H9 (cell line): ENCODE results near the gene COMMD4. TPM values are rescaled to one million over a fixed set of nuclear protein-coding genes. Genes with fewer than 3 reads are reported as not detected.
"Not testable (repeated sequence)": the region's sequence is repeated elsewhere in the genome, so short reads cannot be mapped to it uniquely, and the experiment has no call there.

Experiments
- DNase-seq: peaks from one replicate; pipeline ENCODE4 v3.0.0-alpha.2; 2017
- H2AFZ ChIP-seq: one replicate; pipeline ENCODE4 v1.6.1; 2013; ENCODE audit warnings: mild to moderate bottlenecking, low read length, control low read depth, moderate library complexity
- H2AK5ac ChIP-seq: 2 replicates; pipeline ENCODE4 v1.6.1; 2013; ENCODE audit warnings: low read length, control low read depth, mixed read lengths; ENCODE audit not compliant: insufficient read length
- H2BK120ac ChIP-seq: one replicate; pipeline ENCODE4 v1.6.1; 2013; ENCODE audit warnings: low read depth, mild to moderate bottlenecking, low read length, control low read depth, inconsistent platforms; ENCODE audit not compliant: poor library complexity, severe bottlenecking
- H2BK12ac ChIP-seq: 2 replicates; pipeline ENCODE4 v1.6.1; 2013; ENCODE audit warnings: low read length, control low read depth, mixed read lengths, low read depth; ENCODE audit not compliant: insufficient read length
- H2BK15ac ChIP-seq: 2 replicates; pipeline ENCODE4 v1.6.1; 2013; ENCODE audit warnings: low read depth, low read length, control low read depth
- H2BK20ac ChIP-seq: one replicate; pipeline ENCODE4 v1.6.1; 2013; ENCODE audit warnings: low read depth, mild to moderate bottlenecking, low read length, control low read depth, inconsistent platforms; ENCODE audit not compliant: poor library complexity, severe bottlenecking
- H2BK5ac ChIP-seq: 2 replicates; pipeline ENCODE4 v1.6.1; 2013; ENCODE audit warnings: low read length, control low read depth, mixed read lengths; ENCODE audit not compliant: insufficient read length
- H3K14ac ChIP-seq: 2 replicates; pipeline ENCODE4 v1.6.1; 2013; ENCODE audit warnings: low read length, control low read depth; ENCODE audit not compliant: insufficient read depth
- H3K18ac ChIP-seq: 2 replicates; pipeline ENCODE4 v1.6.1; 2013; ENCODE audit warnings: low read depth, mild to moderate bottlenecking, mixed read lengths, low read length, control low read depth; ENCODE audit not compliant: insufficient read length
- H3K23ac ChIP-seq: 2 replicates; pipeline ENCODE4 v1.6.1; 2013; ENCODE audit warnings: low read length, control low read depth, mixed read lengths, low read depth; ENCODE audit not compliant: insufficient read length
- H3K23me2 ChIP-seq: 2 replicates; pipeline ENCODE4 v1.6.1; 2013; ENCODE audit warnings: low read depth, mild to moderate bottlenecking, mixed read lengths, low read length, control low read depth; ENCODE audit not compliant: insufficient read length, poor library complexity, severe bottlenecking
- H3K27ac ChIP-seq: 2 replicates; pipeline ENCODE4 v1.5.1; 2013; ENCODE audit warnings: low read length, control low read depth, mixed read lengths, low read depth; ENCODE audit not compliant: insufficient read length
- H3K27me3 ChIP-seq: 2 replicates; pipeline ENCODE4 v1.6.1; 2013; ENCODE audit warnings: low read length, control low read depth, inconsistent platforms; ENCODE audit not compliant: insufficient read depth
- H3K4ac ChIP-seq: 2 replicates; pipeline ENCODE4 v1.6.1; 2013; ENCODE audit warnings: low read depth, mild to moderate bottlenecking, control low read depth, inconsistent platforms, low read length, moderate library complexity
- H3K4me1 ChIP-seq: 2 replicates; pipeline ENCODE4 v1.6.1; 2013; ENCODE audit warnings: low read length, control low read depth, inconsistent platforms; ENCODE audit not compliant: insufficient read depth
- H3K4me2 ChIP-seq: 2 replicates; pipeline ENCODE4 v1.6.1; 2013; ENCODE audit warnings: low read length, control low read depth, mixed read lengths; ENCODE audit not compliant: insufficient read length, insufficient read depth
- H3K56ac ChIP-seq: 2 replicates; pipeline ENCODE4 v1.6.1; 2013; ENCODE audit warnings: low read depth, mild to moderate bottlenecking, mixed read lengths, low read length, control low read depth; ENCODE audit not compliant: insufficient read length
- H3K79me1 ChIP-seq: 2 replicates; pipeline ENCODE4 v1.6.1; 2013; ENCODE audit warnings: low read depth, mild to moderate bottlenecking, moderate library complexity, low read length, control low read depth, inconsistent platforms; ENCODE audit not compliant: insufficient read depth, poor library complexity, severe bottlenecking
- H3K79me2 ChIP-seq: 2 replicates; pipeline ENCODE4 v1.6.1; 2013; ENCODE audit warnings: low read length, control low read depth, inconsistent platforms; ENCODE audit not compliant: insufficient read depth
- H3K9ac ChIP-seq: 2 replicates; pipeline ENCODE4 v1.6.1; 2013; ENCODE audit warnings: low read length, control low read depth, mixed read lengths; ENCODE audit not compliant: insufficient read length; ENCODE audit errors: extremely low read depth
- H3K9me3 ChIP-seq: one replicate; pipeline ENCODE4 v1.6.1; 2013; ENCODE audit warnings: low read depth, low read length, inconsistent platforms; ENCODE audit not compliant: control insufficient read depth
- H3T11ph ChIP-seq: one replicate; pipeline ENCODE4 v1.6.1; 2013; ENCODE audit warnings: mild to moderate bottlenecking, low read length, control low read depth, inconsistent platforms
- H4K20me1 ChIP-seq: one replicate; pipeline ENCODE4 v1.6.1; 2013; ENCODE audit not compliant: control insufficient read depth, insufficient read length, insufficient read depth
- H4K5ac ChIP-seq: 2 replicates; pipeline ENCODE4 v1.6.1; 2013; ENCODE audit warnings: low read depth, mild to moderate bottlenecking, mixed read lengths, low read length, control low read depth; ENCODE audit not compliant: insufficient read length
- H4K8ac ChIP-seq: replicated peaks from 2 replicates; pipeline ENCODE4 v1.6.1; 2013; ENCODE audit warnings: low read length, control low read depth, mixed read lengths, low read depth; ENCODE audit not compliant: insufficient read length
- H4K91ac ChIP-seq: 2 replicates; pipeline ENCODE4 v1.6.1; 2013; ENCODE audit warnings: low read depth, mild to moderate bottlenecking, moderate library complexity, mixed read lengths, low read length, control low read depth; ENCODE audit not compliant: insufficient read length
- H3K27ac Mint-ChIP-seq, 3 experiments: 2 replicates in 2 of 3; 3 replicates in 1 of 3; pipeline ENCODE4 v1.8.0; 2020 to 2021; ENCODE audit warnings: mixed read lengths in 3 of 3, mild to moderate bottlenecking in 1 of 3, moderate library complexity in 1 of 3
- H3K27me3 Mint-ChIP-seq: 2 replicates; pipeline ENCODE4 v1.8.0; 2021; ENCODE audit warnings: low read depth, mild to moderate bottlenecking, moderate library complexity, mixed read lengths
- H3K36me3 Mint-ChIP-seq, 3 experiments: 2 replicates in 2 of 3; 3 replicates in 1 of 3; pipeline ENCODE4 v1.8.0; 2020 to 2021; ENCODE audit warnings: low read depth in 3 of 3, mixed read lengths in 3 of 3; ENCODE audit not compliant: insufficient read depth in 1 of 3
- H3K4me1 Mint-ChIP-seq, 2 experiments: 2 replicates each; pipeline ENCODE4 v1.8.0; 2020; ENCODE audit warnings: mixed read lengths in 2 of 2
- H3K4me3 Mint-ChIP-seq, 2 experiments: 2 replicates in 1 of 2; 3 replicates in 1 of 2; pipeline ENCODE4 v1.8.0; 2020 to 2021; ENCODE audit warnings: mild to moderate bottlenecking in 2 of 2, mixed read lengths in 2 of 2, moderate library complexity in 1 of 2
- H3K9me3 Mint-ChIP-seq, 2 experiments: 2 replicates in 1 of 2; 3 replicates in 1 of 2; pipeline ENCODE4 v1.8.0; 2020; ENCODE audit warnings: mild to moderate bottlenecking in 2 of 2, mixed read lengths in 2 of 2, moderate library complexity in 1 of 2
- WGBS: extraction: QIAGEN DNeasy Blood & Tissue Kit; methylation state at CpG from one replicate; pipeline ENCODE4 v1.1.7; 2013; ENCODE audit warnings: missing lambda C conversion rate, low lambda C conversion rate, mixed read lengths; ENCODE audit not compliant: insufficient read length; ENCODE audit errors: extremely low coverage; 5-methylcytosine and 5-hydroxymethylcytosine counted together
- total RNA-seq: library from RNA; stranded (reverse); gene quantifications from 2 replicates; pipeline ENCODE4 v1.2.1, GENCODE V29; 2021

The COMMD4 gene
- total RNA-seq, 1 experiment from 2014 or later: 146 TPM

- not testable (repeated sequence) for H4K8ac ChIP-seq, H3K56ac ChIP-seq, H4K91ac ChIP-seq, H3T11ph ChIP-seq, H3K4ac ChIP-seq, H2BK15ac ChIP-seq, H3K23me2 ChIP-seq, H2AFZ ChIP-seq, H2BK20ac ChIP-seq, DNase-seq, H3K18ac ChIP-seq, H3K79me1 ChIP-seq, H3K9ac ChIP-seq, H3K4me2 ChIP-seq, H3K9me3 Mint-ChIP-seq, H3K27me3 Mint-ChIP-seq, H3K79me2 ChIP-seq, H2AK5ac ChIP-seq, H2BK120ac ChIP-seq, H3K27ac ChIP-seq, H2BK5ac ChIP-seq, H3K4me1 ChIP-seq, H3K23ac ChIP-seq, H4K5ac ChIP-seq, H3K27me3 ChIP-seq, H4K20me1 ChIP-seq, H3K36me3 Mint-ChIP-seq, H3K14ac ChIP-seq, H2BK12ac ChIP-seq, H3K27ac Mint-ChIP-seq, H3K9me3 ChIP-seq, H3K4me3 Mint-ChIP-seq
- WGBS: no CpG with 5 or more reads among the region's 15 CpGs
- peaks cover 12 to 14% of the 10 kb centered on the region in 2 experiments for H3K4me1 Mint-ChIP-seq
These were observed 2.0 kb upstream of the COMMD4 start for GRCh38 chr15:75333654-75334419.
